Naive B cell (primary cell): ENCODE results near the gene SAP30BP. TPM values are rescaled to one million over a fixed set of nuclear protein-coding genes. Genes with fewer than 3 reads are reported as not detected.

Experiments
- ATAC-seq, 2 donors: fragments of 150-1000 bp; cut with Tn5 transposase; 2 replicates each; pipeline ENCODE4 v1.10.0; 2021; ENCODE audit warnings: low read depth in 2 of 2, mild to moderate bottlenecking in 2 of 2, moderate library complexity in 2 of 2
- DNase-seq: peaks from one replicate; pipeline ENCODE4 v3.0.0; 2022
- H3K27ac Mint-ChIP-seq, 6 donors: one replicate each; pipeline ENCODE4 v1.8.0; 2020 to 2022; ENCODE audit warnings: mild to moderate bottlenecking in 6 of 6, mixed read lengths in 6 of 6, moderate library complexity in 5 of 6, inconsistent platforms in 2 of 6
- H3K27me3 Mint-ChIP-seq, 3 donors: one replicate each; pipeline ENCODE4 v1.8.0; 2021 to 2022; ENCODE audit warnings: mixed read lengths in 3 of 3, mild to moderate bottlenecking in 1 of 3
- H3K36me3 Mint-ChIP-seq, 2 donors: one replicate each; pipeline ENCODE4 v1.8.0; 2020 to 2022; ENCODE audit warnings: mixed read lengths in 2 of 2, inconsistent platforms in 1 of 2, mild to moderate bottlenecking in 1 of 2
- H3K4me1 Mint-ChIP-seq, 3 donors: one replicate each; pipeline ENCODE4 v1.8.0; 2020 to 2022; ENCODE audit warnings: mixed read lengths in 3 of 3, inconsistent platforms in 1 of 3, mild to moderate bottlenecking in 1 of 3, moderate library complexity in 1 of 3
- H3K4me3 Mint-ChIP-seq, 8 donors: one replicate each; pipeline ENCODE4 v1.8.0; 2020 to 2022; ENCODE audit warnings: mild to moderate bottlenecking in 8 of 8, mixed read lengths in 8 of 8, moderate library complexity in 8 of 8, inconsistent platforms in 2 of 8
- H3K9me3 Mint-ChIP-seq, 7 donors: one replicate each; pipeline ENCODE4 v1.8.0; 2020 to 2022; ENCODE audit warnings: mixed read lengths in 7 of 7, mild to moderate bottlenecking in 5 of 7, inconsistent platforms in 2 of 7, moderate library complexity in 1 of 7
- polyA plus RNA-seq, 6 donors: library from polyadenylated mRNA; unstranded; fragments of 300-500 nt; fragmentation: Illumina TruSeq; gene quantifications; one replicate each; pipeline ENCODE4 v1.2.3, GENCODE V29; 2021; ENCODE audit warnings: low read depth in 6 of 6

The SAP30BP gene
- polyA plus RNA-seq, 6 donors from 2014 or later = 72.3 to 105 (median 95.6) TPM

DNA sequence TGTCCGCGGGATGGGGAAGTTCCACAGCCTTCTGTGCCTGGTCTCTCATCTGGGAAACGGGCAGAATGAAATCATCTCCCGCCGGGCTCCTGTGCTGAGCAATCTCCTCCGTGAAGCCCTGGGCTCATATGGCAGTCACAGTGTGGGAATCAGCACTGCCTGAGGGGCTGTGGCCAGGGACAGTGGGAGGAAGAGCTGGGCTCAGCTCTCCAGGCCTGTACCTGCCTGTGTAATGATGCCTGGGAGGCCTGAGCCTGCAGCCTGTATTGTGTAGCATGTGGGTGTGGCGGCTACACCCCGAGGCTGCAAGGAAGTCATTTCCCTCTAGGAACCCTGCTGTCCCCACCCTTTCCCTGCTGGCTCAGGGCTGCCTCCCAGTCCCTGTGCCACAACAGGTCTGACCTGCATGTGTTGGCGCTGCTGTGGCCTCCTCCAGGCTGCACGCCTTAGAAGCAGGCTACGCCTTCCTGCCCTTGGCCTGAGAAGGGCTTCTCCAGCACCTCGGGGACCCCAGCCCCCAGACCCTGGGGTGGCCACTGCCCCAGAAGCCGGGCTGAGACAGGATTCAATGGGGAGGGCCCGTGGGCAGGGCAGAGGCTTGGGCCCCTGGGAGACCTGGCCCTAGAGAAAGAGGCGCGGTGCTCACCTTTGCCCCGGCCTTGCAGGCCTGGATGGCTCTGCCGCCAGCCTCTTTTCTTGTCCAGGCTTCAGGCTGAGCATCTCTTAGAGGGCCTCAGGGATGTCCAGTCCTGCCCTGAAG lies 56.2 kb downstream of the SAP30BP start:
- Mint-ChIP-seq H3K4me1 (peaks cover 4 to 8% (median 8%) of the 10 kb centered on the region in 3 donors), H3K4me3 (peak overlapping the region in 1 of 8 donors; percentile 77), H3K9me3 (no peaks in the 10 kb centered on the region), H3K27me3 (peaks cover 0 to 29% (median 6%) of the 10 kb centered on the region in 3 donors), H3K36me3 (no peaks in the 10 kb centered on the region), H3K27ac (no peak overlapping the region)
- no peak for DNase-seq
- no peak for ATAC-seq

DNA sequence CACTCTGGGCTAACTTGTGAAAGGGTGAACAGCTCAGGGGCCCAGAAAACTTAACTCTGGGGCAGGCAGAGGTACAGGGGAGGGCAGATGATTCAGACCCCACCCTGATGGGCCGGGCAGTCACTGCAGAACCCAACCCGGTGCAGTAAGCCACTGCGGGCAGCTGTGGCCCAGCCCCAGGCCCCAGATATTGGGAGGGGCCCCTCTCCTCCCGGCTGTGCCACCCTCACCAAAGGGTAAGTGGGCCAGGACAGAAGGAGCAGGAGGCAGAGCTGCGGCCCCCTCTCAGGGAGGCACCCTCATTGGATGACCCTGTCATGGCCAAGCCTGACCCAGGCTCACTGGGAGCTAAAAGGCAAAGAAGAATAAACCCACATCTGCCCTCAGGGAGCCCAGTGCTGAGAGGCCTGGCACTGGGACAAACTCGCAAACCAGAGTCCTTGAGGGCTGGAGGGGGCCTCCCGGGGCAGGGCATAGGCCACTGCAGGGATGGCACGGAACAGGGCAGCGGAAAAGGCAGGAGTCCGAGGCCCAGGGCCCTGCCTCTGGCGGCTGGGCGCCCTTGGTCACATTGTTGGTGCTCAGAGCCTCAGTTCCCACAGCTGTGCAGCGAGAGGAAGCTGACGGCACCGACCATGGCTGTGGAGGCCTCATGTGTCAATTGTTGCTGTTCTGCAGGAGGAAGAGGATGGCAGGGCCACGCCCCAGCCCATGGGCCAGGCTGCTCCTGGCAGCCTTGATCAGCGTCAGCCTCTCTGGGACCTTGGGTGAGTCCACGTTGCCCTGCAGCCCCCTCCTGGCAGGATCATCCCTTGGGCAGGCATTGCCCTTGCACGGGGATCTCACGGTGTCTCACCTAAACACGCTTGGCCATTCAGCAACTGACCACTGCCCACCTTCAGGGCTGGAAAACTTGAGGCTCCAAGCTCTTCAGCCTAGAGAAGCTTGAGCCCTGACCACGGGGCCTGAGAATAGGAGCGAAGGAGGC lies 57.2 kb downstream of the SAP30BP start:
- Mint-ChIP-seq H3K9me3 (no peaks in the 10 kb centered on the region), H3K27ac (no peak overlapping the region), H3K4me3 (no peak overlapping the region), H3K27me3 (peaks cover 0 to 22% (median 6%) of the 10 kb centered on the region in 3 donors), H3K36me3 (no peaks in the 10 kb centered on the region), H3K4me1 (peaks cover 4 to 8% (median 8%) of the 10 kb centered on the region in 3 donors)
- DNase-seq = no peak
- no peak for ATAC-seq

DNA sequence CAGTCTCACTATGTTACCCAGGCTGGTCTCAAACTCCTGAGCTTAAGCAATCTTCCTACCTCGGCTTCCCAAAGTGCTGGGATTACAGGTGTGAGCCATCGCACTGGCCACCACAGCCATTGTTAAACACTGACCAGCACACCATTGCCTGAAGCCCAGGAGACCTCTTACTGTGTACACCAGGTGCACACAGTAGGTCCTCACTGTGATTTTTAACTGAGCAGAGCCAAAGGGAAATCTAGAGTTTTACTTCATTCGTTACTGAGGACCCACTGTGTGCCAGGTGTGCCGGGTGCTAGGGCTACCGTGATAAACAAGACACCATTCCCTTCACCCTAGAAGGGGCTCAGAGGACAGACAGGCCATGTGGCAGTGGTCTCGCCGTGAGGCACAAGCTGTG lies 58.4 kb downstream of the SAP30BP start:
- H3K27me3 Mint-ChIP-seq = peaks cover 0 to 17% (median 4%) of the 10 kb centered on the region in 3 donors
- H3K36me3 Mint-ChIP-seq = no peaks in the 10 kb centered on the region
- peaks cover 3 to 4% (median 3%) of the 10 kb centered on the region in 3 donors for H3K4me1 Mint-ChIP-seq
- DNase-seq (no peak), ATAC-seq (no peak)
- H3K9me3 Mint-ChIP-seq = no peaks in the 10 kb centered on the region
- no peak overlapping the region for H3K4me3 Mint-ChIP-seq
- H3K27ac Mint-ChIP-seq = no peak overlapping the region

DNA sequence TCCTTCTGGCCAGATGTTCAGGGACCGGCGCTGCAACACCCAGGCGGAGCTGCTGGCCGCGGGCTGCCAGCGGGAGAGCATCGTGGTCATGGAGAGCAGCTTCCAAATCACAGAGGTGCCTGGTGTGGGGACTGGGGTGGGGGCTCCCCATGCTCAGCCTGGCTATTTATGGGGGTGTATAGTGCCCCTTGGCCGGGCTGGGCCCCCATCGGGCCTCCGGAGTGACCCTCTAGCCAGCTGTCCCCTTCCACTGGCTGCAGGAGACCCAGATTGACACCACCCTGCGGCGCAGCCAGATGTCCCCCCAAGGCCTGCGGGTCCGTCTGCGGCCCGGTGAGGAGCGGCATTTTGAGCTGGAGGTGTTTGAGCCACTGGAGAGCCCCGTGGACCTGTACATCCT lies 60.3 kb downstream of the SAP30BP start:
- no peaks in the 10 kb centered on the region for H3K9me3 Mint-ChIP-seq
- H3K27me3 Mint-ChIP-seq = peaks cover 0 to 5% (median 0%) of the 10 kb centered on the region in 3 donors
- ATAC-seq = no peak
- DNase-seq = no peak
- no peak overlapping the region for H3K27ac Mint-ChIP-seq
- H3K4me1 Mint-ChIP-seq = peaks cover 0 to 2% (median 0%) of the 10 kb centered on the region in 3 donors
- no peaks in the 10 kb centered on the region for H3K36me3 Mint-ChIP-seq
- no peak overlapping the region for H3K4me3 Mint-ChIP-seq

DNA sequence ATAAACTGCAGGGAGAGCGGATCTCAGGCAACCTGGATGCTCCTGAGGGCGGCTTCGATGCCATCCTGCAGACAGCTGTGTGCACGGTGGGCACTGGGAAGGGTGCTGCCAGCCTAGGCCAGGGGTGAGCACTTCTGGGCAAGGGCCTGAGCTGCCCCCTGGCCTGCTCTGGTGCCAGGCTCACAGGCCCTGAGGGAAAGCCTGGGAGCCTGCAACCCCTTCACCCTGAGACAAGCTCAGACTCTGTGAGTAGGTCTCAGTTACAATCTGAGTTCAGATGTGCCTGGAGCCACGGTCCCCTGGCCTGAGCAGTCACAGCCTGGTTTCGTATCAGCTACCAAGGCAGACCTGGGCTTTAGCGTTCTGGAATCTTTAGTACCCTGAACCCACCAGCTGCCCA lies 62.2 kb downstream of the SAP30BP start:
- Mint-ChIP-seq H3K4me1 (peaks cover 0 to 2% (median 1%) of the 10 kb centered on the region in 3 donors), H3K27me3 (peaks cover 0 to 5% (median 0%) of the 10 kb centered on the region in 3 donors), H3K36me3 (no peaks in the 10 kb centered on the region), H3K27ac (no peak overlapping the region), H3K9me3 (no peaks in the 10 kb centered on the region), H3K4me3 (no peak overlapping the region)
- ATAC-seq (no peak), DNase-seq (no peak)

DNA sequence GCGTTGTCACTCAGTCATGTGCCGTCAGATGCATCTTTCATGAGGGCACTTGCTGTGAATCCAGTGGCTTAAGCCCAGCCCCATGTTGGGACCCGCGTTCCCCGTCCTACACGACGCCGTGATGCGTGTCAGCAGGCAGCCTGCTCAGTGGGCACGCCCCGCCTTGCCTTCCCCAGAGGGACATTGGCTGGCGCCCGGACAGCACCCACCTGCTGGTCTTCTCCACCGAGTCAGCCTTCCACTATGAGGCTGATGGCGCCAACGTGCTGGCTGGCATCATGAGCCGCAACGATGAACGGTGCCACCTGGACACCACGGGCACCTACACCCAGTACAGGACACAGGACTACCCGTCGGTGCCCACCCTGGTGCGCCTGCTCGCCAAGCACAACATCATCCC lies 62.9 kb downstream of the SAP30BP start:
- DNase-seq (no peak), ATAC-seq (no peak)
- Mint-ChIP-seq H3K27me3 (peaks cover 0 to under 1% (median 0%) of the 10 kb centered on the region in 3 donors), H3K27ac (no peak overlapping the region), H3K4me1 (peaks cover 0 to 8% (median 6%) of the 10 kb centered on the region in 3 donors), H3K4me3 (no peak overlapping the region), H3K36me3 (no peaks in the 10 kb centered on the region), H3K9me3 (peaks cover 0 to 1% (median 0%) of the 10 kb centered on the region in 7 donors)

DNA sequence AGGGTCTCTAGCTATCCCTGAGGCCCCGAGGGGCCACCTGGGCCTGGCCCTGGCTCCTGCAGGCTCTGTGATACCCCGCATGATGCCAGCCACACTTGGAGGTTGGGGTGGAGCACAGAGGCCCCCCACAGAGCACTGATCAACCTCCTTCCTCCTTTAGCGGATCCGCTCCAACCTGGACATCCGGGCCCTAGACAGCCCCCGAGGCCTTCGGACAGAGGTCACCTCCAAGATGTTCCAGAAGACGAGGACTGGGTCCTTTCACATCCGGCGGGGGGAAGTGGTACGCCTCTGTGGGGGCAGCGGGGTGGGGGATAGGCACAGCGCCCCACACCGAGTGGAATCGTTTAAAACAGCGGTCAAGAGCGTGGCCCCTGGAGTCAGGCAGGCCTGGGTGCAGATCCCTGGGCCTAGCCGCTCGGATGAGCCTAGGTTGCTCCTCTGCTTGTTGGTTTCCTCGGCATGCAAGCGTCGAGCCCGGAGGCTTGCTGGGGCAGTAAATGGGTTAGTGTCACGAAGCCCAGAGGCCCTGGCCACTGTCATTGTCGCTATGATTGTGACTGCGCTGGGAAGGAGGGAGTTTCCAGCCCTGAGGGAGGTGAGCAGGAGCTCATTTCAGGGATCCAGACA lies 64.1 kb downstream of the SAP30BP start:
- Mint-ChIP-seq H3K27me3 (no peaks in the 10 kb centered on the region), H3K9me3 (peaks cover 0 to 1% (median 0%) of the 10 kb centered on the region in 7 donors), H3K4me1 (peaks cover 0 to 8% (median 6%) of the 10 kb centered on the region in 3 donors), H3K27ac (no peak overlapping the region), H3K4me3 (no peak overlapping the region), H3K36me3 (no peaks in the 10 kb centered on the region)
- ATAC-seq = no peak
- DNase-seq = no peak

DNA sequence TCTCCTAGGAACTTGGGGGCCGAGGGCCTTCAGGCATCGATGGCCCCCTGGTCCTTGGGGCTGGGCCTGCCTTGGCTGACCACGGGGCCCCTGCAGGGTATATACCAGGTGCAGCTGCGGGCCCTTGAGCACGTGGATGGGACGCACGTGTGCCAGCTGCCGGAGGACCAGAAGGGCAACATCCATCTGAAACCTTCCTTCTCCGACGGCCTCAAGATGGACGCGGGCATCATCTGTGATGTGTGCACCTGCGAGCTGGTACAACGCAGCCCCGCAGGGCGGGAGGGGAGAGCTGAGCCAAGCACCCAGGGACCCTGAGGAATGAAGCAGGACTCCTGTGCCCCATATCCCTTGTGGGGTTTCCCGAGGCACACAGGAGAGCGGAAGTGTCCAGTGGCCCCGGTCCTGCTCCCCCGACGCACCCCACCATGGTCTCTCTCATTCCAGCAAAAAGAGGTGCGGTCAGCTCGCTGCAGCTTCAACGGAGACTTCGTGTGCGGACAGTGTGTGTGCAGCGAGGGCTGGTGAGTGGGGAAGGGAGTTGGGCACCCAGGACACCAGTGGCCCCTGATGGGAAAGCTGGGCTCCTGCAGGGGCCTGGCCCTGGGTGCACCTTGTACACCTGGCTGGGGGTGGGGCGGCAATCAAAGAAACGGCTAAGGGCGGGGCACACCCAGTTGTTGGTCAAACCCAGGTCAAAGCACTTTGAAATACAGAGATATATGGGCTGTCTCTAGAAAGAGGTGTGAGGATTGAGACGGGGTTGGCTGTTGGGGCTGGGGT lies 64.8 kb downstream of the SAP30BP start:
- Mint-ChIP-seq H3K27me3 (no peaks in the 10 kb centered on the region), H3K27ac (no peak overlapping the region), H3K36me3 (no peaks in the 10 kb centered on the region), H3K9me3 (peaks cover 0 to 1% (median 0%) of the 10 kb centered on the region in 7 donors), H3K4me3 (peak overlapping the region in 1 of 8 donors; percentile 58), H3K4me1 (peaks cover 0 to 8% (median 6%) of the 10 kb centered on the region in 3 donors)
- DNase-seq (no peak), ATAC-seq (no peak)

DNA sequence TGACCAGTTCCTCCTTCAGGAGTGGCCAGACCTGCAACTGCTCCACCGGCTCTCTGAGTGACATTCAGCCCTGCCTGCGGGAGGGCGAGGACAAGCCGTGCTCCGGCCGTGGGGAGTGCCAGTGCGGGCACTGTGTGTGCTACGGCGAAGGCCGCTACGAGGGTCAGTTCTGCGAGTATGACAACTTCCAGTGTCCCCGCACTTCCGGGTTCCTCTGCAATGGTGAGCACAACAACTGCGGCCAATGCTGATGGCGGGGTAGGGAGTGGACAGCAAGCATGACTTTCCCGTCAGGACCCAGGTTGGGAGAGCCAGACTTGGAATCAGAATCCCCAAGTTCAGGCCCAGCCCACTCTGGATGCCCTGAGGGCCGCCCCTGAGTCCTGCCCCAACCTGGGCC lies 66.3 kb downstream of the SAP30BP start:
- DNase-seq (no peak), ATAC-seq (no peak)
- H3K4me3 Mint-ChIP-seq = no peak overlapping the region
- H3K36me3 Mint-ChIP-seq = no peaks in the 10 kb centered on the region
- peaks cover 7 to 13% (median 8%) of the 10 kb centered on the region in 3 donors for H3K4me1 Mint-ChIP-seq
- no peak overlapping the region for H3K27ac Mint-ChIP-seq
- H3K27me3 Mint-ChIP-seq = peaks cover 0 to 7% (median 0%) of the 10 kb centered on the region in 3 donors
- H3K9me3 Mint-ChIP-seq = peaks cover 0 to 1% (median 0%) of the 10 kb centered on the region in 7 donors

DNA sequence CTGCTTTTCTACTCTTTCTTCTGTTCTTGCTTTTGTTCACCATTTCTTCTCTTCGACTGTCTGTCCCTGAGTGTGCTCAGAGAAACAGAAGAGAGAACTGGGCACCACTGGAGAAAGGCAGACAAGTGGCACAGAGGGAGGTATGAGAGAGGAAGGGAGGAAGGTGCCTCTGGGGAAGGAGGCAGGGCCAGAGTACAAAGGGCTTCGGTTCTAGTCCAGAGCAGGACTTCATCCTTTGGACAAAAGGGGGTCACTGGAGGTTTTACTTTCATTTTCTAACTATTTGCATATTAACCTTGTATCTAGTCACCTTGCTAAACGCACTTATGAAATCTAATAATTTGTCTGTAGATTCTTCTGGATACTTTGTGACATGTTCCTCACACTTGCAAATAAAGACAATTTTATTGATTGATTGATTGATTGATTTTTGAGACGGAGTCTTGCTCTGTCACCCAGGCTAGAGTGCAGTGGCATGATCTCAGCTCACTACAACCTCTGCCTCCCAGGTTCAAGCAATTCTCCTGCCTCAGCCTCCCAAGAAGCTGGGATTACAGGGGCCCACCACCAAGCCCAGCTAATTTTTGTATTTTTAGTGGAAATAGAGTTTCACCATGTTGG lies 67.6 kb downstream of the SAP30BP start:
- peaks cover 8 to 15% (median 8%) of the 10 kb centered on the region in 3 donors for H3K4me1 Mint-ChIP-seq
- H3K27ac Mint-ChIP-seq = peak overlapping the region in 2 of 6 donors; percentile 8 to 14
- H3K27me3 Mint-ChIP-seq = peaks cover 0 to 7% (median 0%) of the 10 kb centered on the region in 3 donors
- no peaks in the 10 kb centered on the region for H3K36me3 Mint-ChIP-seq
- DNase-seq (no peak), ATAC-seq (no peak)
- H3K4me3 Mint-ChIP-seq = no peak overlapping the region
- H3K9me3 Mint-ChIP-seq = peaks cover 0 to 1% (median 0%) of the 10 kb centered on the region in 7 donors

DNA sequence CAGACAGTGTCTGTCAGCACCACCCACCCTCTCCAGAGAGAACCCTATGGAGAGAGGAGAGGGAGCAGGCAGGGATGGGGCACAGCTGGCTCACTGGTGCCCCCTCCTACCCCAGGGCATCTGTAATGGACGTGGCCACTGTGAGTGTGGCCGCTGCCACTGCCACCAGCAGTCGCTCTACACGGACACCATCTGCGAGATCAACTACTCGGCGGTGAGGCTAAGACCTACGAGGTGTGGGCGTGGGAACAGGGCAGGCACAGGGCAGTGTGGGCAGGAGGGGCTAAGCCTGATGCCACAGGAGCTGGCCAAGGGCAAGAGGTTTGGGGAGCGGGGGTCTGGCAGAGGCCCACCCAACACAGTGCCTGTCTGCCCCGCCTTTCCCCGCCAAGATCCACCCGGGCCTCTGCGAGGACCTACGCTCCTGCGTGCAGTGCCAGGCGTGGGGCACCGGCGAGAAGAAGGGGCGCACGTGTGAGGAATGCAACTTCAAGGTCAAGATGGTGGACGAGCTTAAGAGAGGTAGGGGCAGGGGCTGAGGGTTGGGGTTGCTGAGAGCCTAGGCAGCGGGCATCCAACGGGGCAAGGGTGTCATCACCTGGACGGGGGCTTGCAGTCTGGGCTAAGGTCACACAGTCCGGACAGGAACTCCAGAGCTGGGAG lies 69.2 kb downstream of the SAP30BP start:
- no peaks in the 10 kb centered on the region for H3K36me3 Mint-ChIP-seq
- H3K9me3 Mint-ChIP-seq = peaks cover 0 to 1% (median 0%) of the 10 kb centered on the region in 7 donors
- peaks cover 8 to 15% (median 8%) of the 10 kb centered on the region in 3 donors for H3K4me1 Mint-ChIP-seq
- peak overlapping the region in 2 of 6 donors; percentile 86 to 98 for H3K27ac Mint-ChIP-seq
- H3K4me3 Mint-ChIP-seq = no peak overlapping the region
- ATAC-seq = no peak
- H3K27me3 Mint-ChIP-seq = peaks cover 0 to 7% (median 0%) of the 10 kb centered on the region in 3 donors
- DNase-seq = no peak
